ENCODE data around the gene KDM5A.
"Not testable (repeated sequence)": the region's sequence is repeated elsewhere in the genome, so short reads cannot be mapped to it uniquely, and the experiment has no call there.

KDM5A gene

GRCh38 chr12:237026-237815 is 151.9 kb downstream of the KDM5A start:
- DNase-seq = no peak

GRCh38 chr12:236445-236844 is 152.7 kb downstream of the KDM5A start:
- no peak for DNase-seq

- DNase-seq = not testable (repeated sequence)
Measured at GRCh38 chr12:235967-236366, 153.2 kb downstream of the KDM5A start.

GRCh38 chr12:234891-235415 is 154.2 kb downstream of the KDM5A start:
- no peak for DNase-seq

GRCh38 chr12:234019-234418 is 155.1 kb downstream of the KDM5A start:
- DNase-seq = no peak

GRCh38 chr12:233615-233968 is 155.5 kb downstream of the KDM5A start:
- no peak for DNase-seq

GRCh38 chr12:232731-233614 is 156.1 kb downstream of the KDM5A start:
- DNase-seq = no peak

- no peak for DNase-seq
Measured at GRCh38 chr12:230925-231671, 158.0 kb downstream of the KDM5A start.

Measured in amniotic stem cell (primary cell).